ENCODE results near the gene CSRP1.

Gene CSRP1

GRCh38 chr1:201513498-201514243 is 6.7 kb upstream of the CSRP1 start:
- no peak for DNase-seq (ENCODE audit: low read depth in 2 of 2)

GRCh38 chr1:201511941-201512539 is 5.1 kb upstream of the CSRP1 start:
- no peak for DNase-seq (ENCODE audit: low read depth in 2 of 2)

GRCh38 chr1:201511396-201511940 is 4.5 kb upstream of the CSRP1 start:
- DNase-seq (ENCODE audit: low read depth in 2 of 2) = no peak

GRCh38 chr1:201510734-201511133 is 3.8 kb upstream of the CSRP1 start:
- DNase-seq (ENCODE audit: low read depth in 2 of 2) = no peak

- DNase-seq (ENCODE audit: low read depth in 2 of 2) = no peak
Measured at GRCh38 chr1:201509601-201510374, 2.9 kb upstream of the CSRP1 start.

GRCh38 chr1:201508809-201509208 is 1.9 kb upstream of the CSRP1 start:
- DNase-seq (ENCODE audit: low read depth in 2 of 2) = no peak

GRCh38 chr1:201507360-201507675 is 395 bp upstream of the CSRP1 start:
- no peak for DNase-seq (ENCODE audit: low read depth in 2 of 2)

GRCh38 chr1:201506092-201506491 is 831 bp downstream of the CSRP1 start:
- DNase-seq (ENCODE audit: low read depth in 2 of 2) = no peak

- DNase-seq (ENCODE audit: low read depth in 2 of 2) = no peak
Measured at GRCh38 chr1:201505503-201505890, 1.4 kb downstream of the CSRP1 start.

GRCh38 chr1:201504799-201505502 is 2.0 kb downstream of the CSRP1 start:
- DNase-seq (ENCODE audit: low read depth in 2 of 2) = no peak

- DNase-seq (ENCODE audit: low read depth in 2 of 2) = no peak
Measured at GRCh38 chr1:201504179-201504631, 2.7 kb downstream of the CSRP1 start.

GRCh38 chr1:201503397-201504176 is 3.3 kb downstream of the CSRP1 start:
- no peak for DNase-seq (ENCODE audit: low read depth in 2 of 2)

- DNase-seq (ENCODE audit: low read depth in 2 of 2) = no peak
Measured at GRCh38 chr1:201502511-201502857, 4.4 kb downstream of the CSRP1 start.

GRCh38 chr1:201501812-201502510 is 5.0 kb downstream of the CSRP1 start:
- DNase-seq (ENCODE audit: low read depth in 2 of 2) = no peak

GRCh38 chr1:201501144-201501543 is 5.8 kb downstream of the CSRP1 start:
- DNase-seq (ENCODE audit: low read depth in 2 of 2) = no peak

GRCh38 chr1:201500670-201501120 is 6.2 kb downstream of the CSRP1 start:
- DNase-seq (ENCODE audit: low read depth in 2 of 2) = no peak

- DNase-seq (ENCODE audit: low read depth in 2 of 2) = no peak
Measured at GRCh38 chr1:201499795-201500669, 6.9 kb downstream of the CSRP1 start.

- no peak for DNase-seq (ENCODE audit: low read depth in 2 of 2)
Measured at GRCh38 chr1:201499191-201499590, 7.7 kb downstream of the CSRP1 start.

GRCh38 chr1:201498621-201499020 is 8.3 kb downstream of the CSRP1 start:
- DNase-seq (ENCODE audit: low read depth in 2 of 2) = no peak

All from stimulated activated CD4-positive, alpha-beta T cell treated with anti-CD3 and anti-CD28 coated beads, Interleukin-4, amount 100 ng/mL, for 48 hours (primary cell).